NCI-H1436 (cell line): ENCODE data around the gene GALM.
"Not testable (repeated sequence)": the region's sequence is repeated elsewhere in the genome, so short reads cannot be mapped to it uniquely, and the experiment has no call there.

ENCODE experiments used
- DNase-seq: peaks from one replicate; lab custom pipeline; 2025; lab: John Stamatoyannopoulos, UW

GALM gene

GRCh38 chr2:38650012-38650411, 15.9 kb upstream of the GALM start:
- DNase-seq: no peak

GRCh38 chr2:38650717-38651116, 15.2 kb upstream of the GALM start:
- DNase-seq: no peak

GRCh38 chr2:38652431-38653273, 13.3 kb upstream of the GALM start:
- no peak for DNase-seq

- DNase-seq: no peak
These were observed 12.6 kb upstream of the GALM start for GRCh38 chr2:38653380-38653714.

- no peak for DNase-seq
These were observed 12.0 kb upstream of the GALM start for GRCh38 chr2:38653715-38654527.

- DNase-seq: no peak
These were observed 11.2 kb upstream of the GALM start for GRCh38 chr2:38654528-38655381.

GRCh38 chr2:38655441-38655840, 10.5 kb upstream of the GALM start:
- DNase-seq: no peak

- DNase-seq: no peak
These were observed 8.9 kb upstream of the GALM start for GRCh38 chr2:38656866-38657480.

GRCh38 chr2:38658613-38659012, 7.3 kb upstream of the GALM start:
- no peak for DNase-seq

- DNase-seq: no peak
These were observed 6.8 kb upstream of the GALM start for GRCh38 chr2:38659115-38659514.

GRCh38 chr2:38660282-38660681, 5.6 kb upstream of the GALM start:
- DNase-seq: no peak

GRCh38 chr2:38661306-38661705, 4.6 kb upstream of the GALM start:
- DNase-seq: no peak

- DNase-seq: no peak
These were observed 619 bp downstream of the GALM start for GRCh38 chr2:38666556-38666910.

- no peak for DNase-seq
These were observed 2.2 kb downstream of the GALM start for GRCh38 chr2:38668092-38668491.

- DNase-seq: no peak
These were observed 3.0 kb downstream of the GALM start for GRCh38 chr2:38668779-38669479.

- DNase-seq: no peak
These were observed 5.4 kb downstream of the GALM start for GRCh38 chr2:38671303-38671702.

- no peak for DNase-seq
These were observed 6.0 kb downstream of the GALM start for GRCh38 chr2:38671946-38672345.

GRCh38 chr2:38672445-38673391, 6.8 kb downstream of the GALM start:
- no peak for DNase-seq

GRCh38 chr2:38676681-38677080, 10.8 kb downstream of the GALM start:
- no peak for DNase-seq

GRCh38 chr2:38680868-38681267, 15.0 kb downstream of the GALM start:
- not testable (repeated sequence) for DNase-seq
